ENCODE results near the gene OPN1MW3.
"Not testable (repeated sequence)": the region's sequence is repeated elsewhere in the genome, so short reads cannot be mapped to it uniquely, and the experiment has no call there.

DNA sequence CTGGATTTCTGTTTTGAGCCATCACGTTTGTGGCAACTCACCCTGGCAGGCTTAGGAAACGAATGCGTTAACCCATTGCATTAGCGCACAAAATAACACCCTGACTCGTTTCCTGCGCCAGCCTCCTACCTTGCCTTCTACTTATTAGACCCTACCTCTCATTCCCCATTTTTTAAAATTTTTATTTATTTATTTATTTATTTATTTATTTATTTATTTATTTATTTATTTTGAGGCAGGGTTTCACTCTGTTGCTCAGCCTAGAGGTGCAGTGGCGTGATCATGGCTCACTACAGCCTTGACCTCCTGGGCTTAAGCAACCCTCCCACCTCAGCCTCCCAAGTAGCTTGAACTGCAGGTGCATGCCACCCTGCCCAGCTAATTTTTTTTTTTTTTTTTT, 45.6 kb downstream of the OPN1MW3 start:
- TF ChIP-seq, protein P1, sequence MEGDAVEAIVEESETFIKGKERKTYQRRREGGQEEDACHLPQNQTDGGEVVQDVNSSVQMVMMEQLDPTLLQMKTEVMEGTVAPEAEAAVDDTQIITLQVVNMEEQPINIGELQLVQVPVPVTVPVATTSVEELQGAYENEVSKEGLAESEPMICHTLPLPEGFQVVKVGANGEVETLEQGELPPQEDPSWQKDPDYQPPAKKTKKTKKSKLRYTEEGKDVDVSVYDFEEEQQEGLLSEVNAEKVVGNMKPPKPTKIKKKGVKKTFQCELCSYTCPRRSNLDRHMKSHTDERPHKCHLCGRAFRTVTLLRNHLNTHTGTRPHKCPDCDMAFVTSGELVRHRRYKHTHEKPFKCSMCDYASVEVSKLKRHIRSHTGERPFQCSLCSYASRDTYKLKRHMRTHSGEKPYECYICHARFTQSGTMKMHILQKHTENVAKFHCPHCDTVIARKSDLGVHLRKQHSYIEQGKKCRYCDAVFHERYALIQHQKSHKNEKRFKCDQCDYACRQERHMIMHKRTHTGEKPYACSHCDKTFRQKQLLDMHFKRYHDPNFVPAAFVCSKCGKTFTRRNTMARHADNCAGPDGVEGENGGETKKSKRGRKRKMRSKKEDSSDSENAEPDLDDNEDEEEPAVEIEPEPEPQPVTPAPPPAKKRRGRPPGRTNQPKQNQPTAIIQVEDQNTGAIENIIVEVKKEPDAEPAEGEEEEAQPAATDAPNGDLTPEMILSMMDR (optimal IDR thresholded peaks at IDR 0.05 in 1 of 3, IDR thresholded peaks at IDR 0.05 in 1 of 3, conservative IDR thresholded peaks at IDR 0.05 in 1 of 3; ENCODE audit: extremely low read depth in 1 of 3, insufficient read depth in 2 of 3, low read length in 3 of 3): not testable (repeated sequence)
- TF ChIP-seq EZH2 (IDR thresholded peaks at IDR 0.05; ENCODE audit: low read length): not testable (repeated sequence)

All from keratinocyte (primary cell).